Upper lobe of left lung (tissue), 6 donors: ENCODE measurements around the gene PPP1R26. TPM values are rescaled to one million over a fixed set of nuclear protein-coding genes. Genes with fewer than 3 reads are reported as not detected.

Source experiments
- ATAC-seq, 2 donors: fragments of 200-7000 bp; cut with Tn5 transposase; one replicate each; pipeline ENCODE4 v1.9.1; 2022; ENCODE audit warnings: mild to moderate bottlenecking in 2 of 2, moderate library complexity in 2 of 2; ENCODE audit not compliant: low FRiP score in 2 of 2
- DNase-seq, 2 donors: peaks; one replicate each; pipeline ENCODE4 v3.0.0-alpha.2; 2019 to 2020
- H3K27ac ChIP-seq, 4 donors: fragments of 200-600 bp; sonication (generic); one replicate each; pipeline ENCODE4 v1.5.1; 2016 to 2019
- H3K27me3 ChIP-seq, 4 donors: fragments of 200-600 bp; sonication (generic); one replicate each; pipeline ENCODE4 v1.5.1; 2017 to 2019
- H3K36me3 ChIP-seq, 4 donors: fragments of 200-600 bp; sonication (generic); one replicate each; pipeline ENCODE4 v1.5.1; 2016 to 2019
- H3K4me1 ChIP-seq, 4 donors: fragments of 200-600 bp; sonication (generic); one replicate each; pipeline ENCODE4 v1.5.1; 2018 to 2019
- H3K4me3 ChIP-seq, 4 donors: fragments of 200-600 bp; sonication (generic); one replicate each; pipeline ENCODE4 v1.5.1; 2017 to 2019; ENCODE audit warnings: mild to moderate bottlenecking in 2 of 4, moderate library complexity in 1 of 4
- H3K9me3 ChIP-seq, 4 donors: fragments of 200-600 bp; sonication (generic); one replicate each; pipeline ENCODE4 v1.5.1; 2018 to 2019
- CTCF ChIP-seq, 6 experiments: fragments of 450-650 bp in 4 of 6; fragments of 200-600 bp in 2 of 6; sonication (generic) in 2 of 6; IDR thresholded peaks; one replicate each; pipeline ENCODE4 v1.5.1; 2016 to 2019; ENCODE audit warnings: antibody characterized with exemption in 6 of 6
- EP300 ChIP-seq, 4 donors: sonication (generic); formaldehyde crosslinking; IDR thresholded peaks; one replicate each; pipeline ENCODE4 v1.5.1; 2017; ENCODE audit warnings: antibody characterized with exemption in 4 of 4, control low read depth in 2 of 4
- POLR2A ChIP-seq, 4 donors: fragments of 450-650 bp; IDR thresholded peaks; one replicate each; pipeline ENCODE4 v1.5.1; 2016 to 2017; ENCODE audit warnings: antibody characterized with exemption in 4 of 4, mild to moderate bottlenecking in 2 of 4
- POLR2AphosphoS5 ChIP-seq, 2 donors: sonication (generic); formaldehyde crosslinking; IDR thresholded peaks; one replicate each; pipeline ENCODE4 v1.5.1; 2017; ENCODE audit warnings: antibody characterized with exemption in 2 of 2
- WGBS, 2 donors: methylation state at CpG; one replicate each; pipeline ENCODE4 v1.1.5; 2017 to 2018; 5-methylcytosine and 5-hydroxymethylcytosine counted together
- total RNA-seq, 6 donors: library from RNA; depleted of rRNA in 4 of 6; stranded (reverse); fragments of >200 nt in 4 of 6; gene quantifications; one replicate each; pipeline versions ENCODE4 v1.1.0 to v1.2.1, GENCODE V29; 2016 to 2021
- donor health status: DM: no; HTN: no; CAD: no; lungs with moderate emphysema.
- donor health status: DM: no; HTN: yes; CAD: no; lungs with severe emphysema.

The PPP1R26 gene
- total RNA-seq, 6 donors from 2014 or later: 25.6 to 48.6 (median 33.8) TPM

GRCh38 chr9:135480940-135481310, 1.3 kb downstream of the PPP1R26 start:
- WGBS, 2 donors: 45 to 48% methylated on average over 10 to 11 of the region's 11 CpGs
- Histone ChIP-seq H3K27ac (peak overlapping the region in 3 of 4 donors; percentile 67 to 84 (median 71)), H3K4me3 (peak overlapping the region; percentile 72 to 92 (median 82)), H3K4me1 (peaks cover 12 to 27% (median 19%) of the 10 kb centered on the region in 4 donors), H3K9me3 (no peaks in the 10 kb centered on the region), H3K36me3 (peaks cover under 1 to 25% (median 23%) of the 10 kb centered on the region in 4 donors), H3K27me3 (no peaks in the 10 kb centered on the region)
- TF ChIP-seq EP300 (IDR thresholded peaks at IDR 0.05): no peak
- TF ChIP-seq POLR2A (IDR thresholded peaks at IDR 0.05): no peak
- TF ChIP-seq POLR2AphosphoS5 (IDR thresholded peaks at IDR 0.05): no peak
- no peak for TF ChIP-seq CTCF (IDR thresholded peaks at IDR 0.05)
- ATAC-seq (no peak), DNase-seq (no peak)

GRCh38 chr9:135482015-135482754, 2.6 kb downstream of the PPP1R26 start:
- TF ChIP-seq POLR2A (IDR thresholded peaks at IDR 0.05) (no peak), CTCF (IDR thresholded peaks at IDR 0.05) (no peak), POLR2AphosphoS5 (IDR thresholded peaks at IDR 0.05) (no peak), EP300 (IDR thresholded peaks at IDR 0.05) (no peak)
- Histone ChIP-seq H3K9me3 (no peaks in the 10 kb centered on the region), H3K36me3 (peaks cover 6 to 36% (median 32%) of the 10 kb centered on the region in 4 donors), H3K27ac (no peak overlapping the region), H3K4me1 (peaks cover 12 to 22% (median 17%) of the 10 kb centered on the region in 4 donors), H3K27me3 (no peaks in the 10 kb centered on the region), H3K4me3 (no peak overlapping the region)
- ATAC-seq: no peak
- WGBS, 2 donors: 76 to 77% methylated on average over 8 of the region's 8 CpGs
- DNase-seq: no peak

GRCh38 chr9:135484460-135485277, 5.1 kb downstream of the PPP1R26 start:
- no peak overlapping the region for H3K4me3 ChIP-seq
- 94 to 96% methylated on average over 16 to 47 of the region's 47 CpGs for WGBS, 2 donors
- H3K9me3 ChIP-seq: no peaks in the 10 kb centered on the region
- no peak overlapping the region for H3K27ac ChIP-seq
- peaks cover 6 to 60% (median 52%) of the 10 kb centered on the region in 4 donors for H3K36me3 ChIP-seq
- no peak for ATAC-seq
- peak in 1 of 2 donors; percentile 72 for DNase-seq
- H3K27me3 ChIP-seq: no peaks in the 10 kb centered on the region
- H3K4me1 ChIP-seq: peaks cover 7 to 13% (median 11%) of the 10 kb centered on the region in 4 donors
- TF ChIP-seq CTCF (IDR thresholded peaks at IDR 0.05) (no peak), POLR2AphosphoS5 (IDR thresholded peaks at IDR 0.05) (no peak), EP300 (IDR thresholded peaks at IDR 0.05) (no peak), POLR2A (IDR thresholded peaks at IDR 0.05) (no peak)

GRCh38 chr9:135485385-135485784, 5.8 kb downstream of the PPP1R26 start:
- WGBS, 2 donors: 92 to 97% methylated on average over 25 of the region's 25 CpGs
- TF ChIP-seq POLR2A (IDR thresholded peaks at IDR 0.05): no peak
- no peak for TF ChIP-seq EP300 (IDR thresholded peaks at IDR 0.05)
- no peak for TF ChIP-seq CTCF (IDR thresholded peaks at IDR 0.05)
- TF ChIP-seq POLR2AphosphoS5 (IDR thresholded peaks at IDR 0.05): no peak
- Histone ChIP-seq H3K36me3 (peaks cover 6 to 60% (median 52%) of the 10 kb centered on the region in 4 donors), H3K27ac (no peak overlapping the region), H3K9me3 (no peaks in the 10 kb centered on the region), H3K27me3 (no peaks in the 10 kb centered on the region), H3K4me3 (no peak overlapping the region), H3K4me1 (peaks cover 6 to 12% (median 10%) of the 10 kb centered on the region in 4 donors)
- ATAC-seq (no peak), DNase-seq (no peak)
